NCI-H2107 treated with DMSO at 0.1 percent for 48 hours (cell line): Measurements from ENCODE around the gene ATP5F1D.
"Not testable (repeated sequence)": the region's sequence is repeated elsewhere in the genome, so short reads cannot be mapped to it uniquely, and the experiment has no call there.

Experiments used
- DNase-seq: peaks from one replicate; lab custom pipeline; 2025; ENCODE audit not compliant: unreplicated experiment; lab: John Stamatoyannopoulos, UW

ATP5F1D gene

GRCh38 chr19:1246265-1247087 is 4.9 kb downstream of the ATP5F1D start:
- DNase-seq = not testable (repeated sequence)

GRCh38 chr19:1247748-1248138 is 6.2 kb downstream of the ATP5F1D start:
- no peak for DNase-seq

- no peak for DNase-seq
These were observed 6.7 kb downstream of the ATP5F1D start, which contains the start of gene MIDN for GRCh38 chr19:1248139-1248785. Gene MIDN, plus strand, starts transcription at chr19:1248583. Its CDS starts 1,714 bp downstream, at chr19:1250297.

GRCh38 chr19:1248786-1249297 is 7.3 kb downstream of the ATP5F1D start:
- DNase-seq = no peak

- DNase-seq = peak; percentile 85
These were observed 7.9 kb downstream of the ATP5F1D start for GRCh38 chr19:1249298-1249989.

- no peak for DNase-seq
These were observed 8.5 kb downstream of the ATP5F1D start for GRCh38 chr19:1249990-1250436.

- peak; percentile 32 for DNase-seq
These were observed 9.1 kb downstream of the ATP5F1D start for GRCh38 chr19:1250437-1251260.

- no peak for DNase-seq
These were observed 10.0 kb downstream of the ATP5F1D start for GRCh38 chr19:1251330-1252220.

- DNase-seq = no peak
These were observed 10.8 kb downstream of the ATP5F1D start for GRCh38 chr19:1252221-1252820.

- DNase-seq = peak; percentile 92
These were observed 11.4 kb downstream of the ATP5F1D start for GRCh38 chr19:1252821-1253513.

- DNase-seq = no peak
These were observed 12.0 kb downstream of the ATP5F1D start for GRCh38 chr19:1253514-1254080.

GRCh38 chr19:1254081-1254527 is 12.6 kb downstream of the ATP5F1D start:
- no peak for DNase-seq

- no peak for DNase-seq
These were observed 13.1 kb downstream of the ATP5F1D start for GRCh38 chr19:1254530-1255185.

- DNase-seq = no peak
These were observed 13.9 kb downstream of the ATP5F1D start for GRCh38 chr19:1255186-1256161.

GRCh38 chr19:1256646-1257474 is 15.3 kb downstream of the ATP5F1D start:
- DNase-seq = no peak
